H1 (cell line): ENCODE results near the gene CEP128. TPM values are rescaled to one million over a fixed set of nuclear protein-coding genes. Genes with fewer than 3 reads are reported as not detected.

Source experiments
- CTCF ChIA-PET: fragments of 300-600 bp; sonication (Branson Sonifier 250); formaldehyde crosslinking; loops from one replicate; lab custom pipeline; 2021; ENCODE audit not compliant: partially characterized antibody; lab: Charles Lee
- POLR2A ChIA-PET: fragments of 300-600 bp; sonication (Branson Sonifier 250); formaldehyde crosslinking; loops from one replicate; lab custom pipeline; 2021; ENCODE audit warnings: inconsistent platforms; ENCODE audit not compliant: partially characterized antibody; lab: Charles Lee
- DNase-seq, 2 experiments: peaks; one replicate each; pipeline versions ENCODE4 v3.0.0 to v3.0.0-alpha.2; 2010 to 2022; ENCODE audit warnings: low spot score in 2 of 2, low read depth in 1 of 2, mixed read lengths in 1 of 2
- FAIRE-seq: peaks from 2 replicates; lab custom pipeline; 2011; peaks lifted over from hg19 to GRCh38; lab: Jason Lieb, UNC
- H2AFZ ChIP-seq: 2 replicates; pipeline ENCODE4 v1.8.1; 2012; ENCODE audit warnings: low read length, inconsistent platforms
- H2AK5ac ChIP-seq: 2 replicates; pipeline ENCODE4 v1.6.1; 2013; ENCODE audit warnings: low read depth, low read length
- H2BK120ac ChIP-seq: replicated peaks from 2 replicates; pipeline ENCODE3; 2013; ENCODE audit warnings: low read depth, low read length, inconsistent platforms
- H2BK12ac ChIP-seq: 2 replicates; pipeline ENCODE4 v1.6.1; 2013; ENCODE audit warnings: low read depth, low read length
- H2BK15ac ChIP-seq: 2 replicates; pipeline ENCODE4 v1.6.1; 2013; ENCODE audit warnings: low read length
- H2BK20ac ChIP-seq: 2 replicates; pipeline ENCODE4 v1.6.1; 2013; ENCODE audit warnings: low read length
- H2BK5ac ChIP-seq: 2 replicates; pipeline ENCODE4 v1.6.1; 2013; ENCODE audit warnings: low read depth, low read length
- H3K14ac ChIP-seq: 2 replicates; pipeline ENCODE4 v1.6.1; 2013; ENCODE audit warnings: inconsistent platforms; ENCODE audit not compliant: insufficient read length
- H3K18ac ChIP-seq: 2 replicates; pipeline ENCODE4 v1.6.1; 2013; ENCODE audit warnings: low read length; ENCODE audit errors: extremely low read depth
- H3K23ac ChIP-seq: 2 replicates; pipeline ENCODE4 v1.6.1; 2013; ENCODE audit warnings: inconsistent platforms; ENCODE audit not compliant: insufficient read length
- H3K23me2 ChIP-seq: 2 replicates; pipeline ENCODE4 v1.6.1; 2013; ENCODE audit warnings: low read depth, low read length
- H3K27ac ChIP-seq: 2 replicates; pipeline ENCODE4 v1.6.1; 2011; ENCODE audit warnings: low read depth, low read length, inconsistent platforms
- H3K27me3 ChIP-seq, 4 experiments: replicated peaks in 1 of 4; 1 replicate in 1 of 4; 2 replicates in 3 of 4; pipeline versions ENCODE4 v1.6.1 to v1.8.1; 2011 to 2013; ENCODE audit warnings: low read length in 3 of 4, mild to moderate bottlenecking in 3 of 4, inconsistent platforms in 2 of 4, mixed read lengths in 2 of 4, moderate library complexity in 1 of 4; ENCODE audit not compliant: control insufficient read depth in 3 of 4, insufficient read depth in 3 of 4; ENCODE audit errors: extremely low read depth in 1 of 4
- H3K36me3 ChIP-seq, 4 experiments: 2 replicates each; pipeline versions ENCODE4 v1.6.1 to v1.8.1; 2011 to 2013; ENCODE audit warnings: mild to moderate bottlenecking in 4 of 4, low read length in 3 of 4, moderate library complexity in 2 of 4, control low read depth in 1 of 4, inconsistent platforms in 1 of 4; ENCODE audit not compliant: insufficient read depth in 4 of 4, control insufficient read depth in 2 of 4
- H3K4ac ChIP-seq: replicated peaks from 2 replicates; pipeline ENCODE3; 2013; ENCODE audit warnings: low read length, low read depth, mixed read lengths, inconsistent platforms; ENCODE audit not compliant: insufficient read length
- H3K4me1 ChIP-seq, 4 experiments: replicated peaks in 1 of 4; 1 replicate in 1 of 4; 2 replicates in 3 of 4; pipeline versions ENCODE4 v1.6.1 to v1.8.1; 2011 to 2013; ENCODE audit warnings: low read length in 3 of 4, inconsistent platforms in 2 of 4, mixed read lengths in 1 of 4; ENCODE audit not compliant: insufficient read depth in 4 of 4, control insufficient read depth in 3 of 4
- H3K4me2 ChIP-seq, 2 experiments: 2 replicates each; pipeline versions ENCODE4 v1.6.1 to v1.8.1; 2011 to 2013; ENCODE audit warnings: low read depth in 2 of 2, low read length in 2 of 2, control low read depth in 1 of 2, inconsistent platforms in 1 of 2, mild to moderate bottlenecking in 1 of 2; ENCODE audit not compliant: insufficient read depth in 1 of 2
- H3K4me3 ChIP-seq, 4 experiments: fragments of 200-600, 300-600 bp in 1 of 4; sonication (generic), shearing (Covaris generic), sonication (Bioruptor Twin) in 1 of 4; 2 replicates each; pipeline versions ENCODE4 v1.5.1 to v1.8.1; 2011 to 2016; ENCODE audit warnings: low read length in 4 of 4, low read depth in 3 of 4, control low read depth in 2 of 4, inconsistent platforms in 2 of 4, mild to moderate bottlenecking in 2 of 4, mixed read lengths in 1 of 4, moderate library complexity in 1 of 4; ENCODE audit not compliant: insufficient read depth in 2 of 4; ENCODE audit errors: extremely low read depth in 1 of 4
- H3K56ac ChIP-seq: replicated peaks from 2 replicates; pipeline ENCODE3; 2013; ENCODE audit warnings: low read depth, mild to moderate bottlenecking, mixed read lengths, low read length, inconsistent platforms; ENCODE audit not compliant: insufficient read length
- H3K79me1 ChIP-seq: 2 replicates; pipeline ENCODE4 v1.6.1; 2013; ENCODE audit warnings: low read depth, low read length, control low read depth
- H3K79me2 ChIP-seq, 2 experiments: 2 replicates each; pipeline versions ENCODE4 v1.6.1 to v1.8.1; 2012 to 2013; ENCODE audit warnings: low read length in 2 of 2, mild to moderate bottlenecking in 2 of 2, inconsistent platforms in 1 of 2; ENCODE audit not compliant: insufficient read depth in 2 of 2, control insufficient read depth in 1 of 2
- H3K9ac ChIP-seq, 4 experiments: replicated peaks in 1 of 4; 1 replicate in 1 of 4; 2 replicates in 3 of 4; pipeline versions ENCODE4 v1.6.1 to v1.8.1; 2011 to 2013; ENCODE audit warnings: low read depth in 3 of 4, low read length in 3 of 4, control low read depth in 2 of 4, mild to moderate bottlenecking in 2 of 4, moderate library complexity in 2 of 4, inconsistent platforms in 1 of 4; ENCODE audit errors: extremely low read depth in 1 of 4
- H3K9me3 ChIP-seq, 2 experiments: 2 replicates each; pipeline versions ENCODE4 v1.6.1 to v1.8.1; 2012 to 2013; ENCODE audit warnings: mild to moderate bottlenecking in 2 of 2, moderate library complexity in 2 of 2, control low read depth in 1 of 2, inconsistent platforms in 1 of 2, low read depth in 1 of 2, low read length in 1 of 2, mixed read lengths in 1 of 2; ENCODE audit not compliant: insufficient read depth in 2 of 2
- H4K20me1 ChIP-seq, 2 experiments: replicated peaks in 1 of 2; 2 replicates each; pipeline versions ENCODE3 to v1.8.1; 2011 to 2013; ENCODE audit warnings: inconsistent platforms in 2 of 2, low read length in 2 of 2, mild to moderate bottlenecking in 1 of 2; ENCODE audit not compliant: insufficient read depth in 2 of 2, control insufficient read depth in 1 of 2
- H4K5ac ChIP-seq: 2 replicates; pipeline ENCODE4 v1.6.1; 2013; ENCODE audit warnings: low read length, low read depth, mixed read lengths, inconsistent platforms; ENCODE audit not compliant: insufficient read length
- H4K8ac ChIP-seq: 2 replicates; pipeline ENCODE4 v1.8.0; 2013; ENCODE audit warnings: mild to moderate bottlenecking, moderate library complexity, low read length, inconsistent platforms; ENCODE audit not compliant: insufficient read depth; ENCODE audit errors: extremely low read depth
- H4K91ac ChIP-seq: replicated peaks from 2 replicates; pipeline ENCODE3; 2013; ENCODE audit warnings: low read length, mixed read lengths, inconsistent platforms; ENCODE audit not compliant: insufficient read length
- BCL11A ChIP-seq, 2 experiments: IDR thresholded peaks; one replicate each; pipeline ENCODE4 v1.6.1; 2011; ENCODE audit warnings: low read depth in 2 of 2, low read length in 2 of 2, mild to moderate bottlenecking in 2 of 2
- BRCA1 ChIP-seq: IDR thresholded peaks from 2 replicates; pipeline ENCODE4 v1.6.1; 2012; ENCODE audit warnings: low read depth, low read length, improper control_type of control experiment
- CEBPB ChIP-seq: IDR thresholded peaks from 2 replicates; pipeline ENCODE4 v1.6.1; 2012; ENCODE audit warnings: low read depth, low read length
- EP300 ChIP-seq, 2 experiments: IDR thresholded peaks; 1 replicate in 1 of 2; 2 replicates in 1 of 2; pipeline ENCODE4 v1.6.1; 2011 to 2012; ENCODE audit warnings: low read depth in 2 of 2, low read length in 2 of 2, mild to moderate bottlenecking in 2 of 2, borderline replicate concordance in 1 of 2, inconsistent platforms in 1 of 2, moderate library complexity in 1 of 2
- FOSL1 ChIP-seq: IDR thresholded peaks from 2 replicates; pipeline ENCODE4 v1.6.1; 2011; ENCODE audit warnings: mild to moderate bottlenecking, low read depth, low read length, moderate library complexity; ENCODE audit not compliant: insufficient read depth
- HDAC2 ChIP-seq, 2 experiments: fragments of 300-600 bp in 1 of 2; sonication (generic) in 1 of 2; IDR thresholded peaks; 2 replicates each; pipeline ENCODE4 v1.6.1; 2011 to 2012; ENCODE audit warnings: low read depth in 2 of 2, low read length in 2 of 2, mild to moderate bottlenecking in 2 of 2, moderate library complexity in 2 of 2, borderline replicate concordance in 1 of 2, inconsistent platforms in 1 of 2
- JUN ChIP-seq: IDR thresholded peaks from 2 replicates; pipeline ENCODE4 v1.6.1; 2011; ENCODE audit warnings: low read depth, mild to moderate bottlenecking, improper control_type of control experiment, low read length
- KDM1A ChIP-seq: fragments of 200-600, 300-600 bp; sonication (generic); IDR thresholded peaks from 2 replicates; pipeline ENCODE4 v1.7.1; 2016; ENCODE audit warnings: mild to moderate bottlenecking, low read length, borderline replicate concordance
- MAX ChIP-seq: IDR thresholded peaks from 2 replicates; pipeline ENCODE4 v1.6.1; 2012; ENCODE audit warnings: inconsistent platforms
- PHF8 ChIP-seq: fragments of 200-600 bp; sonication (generic); conservative IDR thresholded peaks from 2 replicates; pipeline ENCODE4 v1.7.1; 2012; ENCODE audit warnings: low read depth, mild to moderate bottlenecking, inconsistent platforms, low read length, moderate library complexity
- SIX5 ChIP-seq: IDR thresholded peaks from 2 replicates; pipeline ENCODE4 v1.6.1; 2011; ENCODE audit warnings: mild to moderate bottlenecking, low read depth, low read length
- SP2 ChIP-seq: IDR thresholded peaks from 2 replicates; pipeline ENCODE4 v1.6.1; 2012; ENCODE audit warnings: mild to moderate bottlenecking, low read length, inconsistent platforms
- TAF7 ChIP-seq: optimal IDR thresholded peaks from 2 replicates; pipeline ENCODE3; 2011; ENCODE audit warnings: low read depth, mild to moderate bottlenecking, inconsistent platforms, low read length, moderate library complexity, borderline replicate concordance
- WGBS, 2 experiments: shearing (Covaris generic) in 1 of 2; methylation state at CpG; one replicate each; pipeline versions ENCODE4 v1.1.6 to v1.1.7; 2013 to 2015; ENCODE audit warnings: low lambda C conversion rate in 2 of 2, mixed read lengths in 2 of 2, inconsistent platforms in 1 of 2, low coverage in 1 of 2, missing lambda C conversion rate in 1 of 2; ENCODE audit not compliant: insufficient replicate concordance in 2 of 2, insufficient coverage in 1 of 2, insufficient read length in 1 of 2; ENCODE audit errors: extremely low coverage in 1 of 2, missing lambda C conversion rate in 1 of 2; 5-methylcytosine and 5-hydroxymethylcytosine counted together
- polyA plus RNA-seq, 7 experiments: library from polyadenylated mRNA; depleted of rRNA in 3 of 7; stranded (reverse) in 5 of 7; unstranded in 2 of 7; fragments of >200 nt in 5 of 7; fragments of 200-250 nt in 2 of 7; gene quantifications; 1 replicate in 5 of 7; 2 replicates in 1 of 7; 4 replicates in 1 of 7; pipeline versions ENCODE4 v1.2.1 to v1.2.3, GENCODE V29; 2011 to 2013; ENCODE audit warnings: missing spikeins in 2 of 7, mixed read lengths in 2 of 7
- total RNA-seq: library from RNA; stranded (reverse); fragmentation: NEBNext Ultra II Directional; extraction: Animal tissue kit (Norgen Biotek cat#: 25700); gene quantifications from 2 replicates; pipeline ENCODE4 v1.2.1, GENCODE V29; 2021

CEP128 gene
- total and polyA plus RNA-seq, 2 of the 8 experiments (the other 6 are each of a cell fraction or from before 2014, with no cell fraction given): 1.9 to 17.0 TPM

GRCh38 chr14:80713076-80713850 is 228.3 kb downstream of the CEP128 start:
- no peak overlapping the region for H3K23ac ChIP-seq
- no peak overlapping the region for H4K5ac ChIP-seq
- POLR2A ChIA-PET: no interaction called here
- H4K8ac ChIP-seq: no peak overlapping the region
- H3K9me3 ChIP-seq: no peaks in the 10 kb centered on the region
- H4K91ac ChIP-seq: no peak overlapping the region
- H2AK5ac ChIP-seq: no peak overlapping the region
- no peak overlapping the region for H3K18ac ChIP-seq
- H3K27me3 ChIP-seq: no peaks in the 10 kb centered on the region
- no peak overlapping the region for H3K27ac ChIP-seq
- H3K56ac ChIP-seq: no peak overlapping the region
- H3K36me3 ChIP-seq: no peaks in the 10 kb centered on the region
- no peak overlapping the region for H2BK120ac ChIP-seq
- H3K79me2 ChIP-seq: no peaks in the 10 kb centered on the region
- H3K4me2 ChIP-seq: no peak overlapping the region
- no peaks in the 10 kb centered on the region for H3K23me2 ChIP-seq
- no peak overlapping the region for H3K9ac ChIP-seq
- H2BK5ac ChIP-seq: no peak overlapping the region
- H3K79me1 ChIP-seq: no peaks in the 10 kb centered on the region
- FAIRE-seq (no peak), DNase-seq (no peak)
- CTCF ChIA-PET: no interaction called here
- H3K4ac ChIP-seq: no peak overlapping the region
- H2AFZ ChIP-seq: no peak overlapping the region
- no peak overlapping the region for H3K14ac ChIP-seq
- no peak overlapping the region for H2BK12ac ChIP-seq
- H4K20me1 ChIP-seq: peaks cover 0 to 5% of the 10 kb centered on the region in 2 experiments
- 93% methylated on average over 5 of the region's 5 CpGs; no CpG with 5 or more reads in 1 of the 2 experiments for WGBS, 2 experiments
- H2BK20ac ChIP-seq: no peak overlapping the region
- H2BK15ac ChIP-seq: no peak overlapping the region
- H3K4me1 ChIP-seq: no peaks in the 10 kb centered on the region
- H3K4me3 ChIP-seq: no peak overlapping the region
- TF ChIP-seq JUN (no peak), SP2 (no peak), FOSL1 (no peak), PHF8 (no peak), BRCA1 (no peak), BCL11A (IDR thresholded peaks at IDR 0.05; ENCODE audit: low read depth in 2 of 2, low read length in 2 of 2) (no peak), TAF7 (no peak), EP300 (IDR thresholded peaks at IDR 0.05; ENCODE audit: borderline replicate concordance in 1 of 2, low read depth in 2 of 2, low read length in 2 of 2) (no peak), HDAC2 (IDR thresholded peaks at IDR 0.05; ENCODE audit: borderline replicate concordance in 1 of 2, low read depth in 2 of 2, low read length in 2 of 2) (no peak), SIX5 (no peak), MAX (no peak), KDM1A (no peak), CEBPB (no peak)
